Testis (tissue), 2 donors: Measurements from ENCODE around the gene PTEN.
A peak's percentile ranks its signal among the peaks of the same experiment; 100 is the strongest.

ENCODE experiments used
- POLR2A ChIP-seq: fragments of 450-650 bp; IDR thresholded peaks from one replicate; pipeline ENCODE4 v1.6.1; 2017; ENCODE audit warnings: antibody characterized with exemption, mild to moderate bottlenecking, moderate library complexity
- TF ChIP-seq, protein P1 (sequence below), 3 experiments: fragments of 450-650 bp in 2 of 3; fragments of 200-600 bp in 1 of 3; sonication (generic) in 1 of 3; IDR thresholded peaks; one replicate each; pipeline ENCODE4 v1.5.1; 2016 to 2019; ENCODE audit warnings: antibody characterized with exemption in 3 of 3, mild to moderate bottlenecking in 2 of 3, moderate library complexity in 1 of 3

GRCh38 chr10:87850742-87851205, 12.7 kb upstream of the PTEN start:
- TF ChIP-seq, protein P1, sequence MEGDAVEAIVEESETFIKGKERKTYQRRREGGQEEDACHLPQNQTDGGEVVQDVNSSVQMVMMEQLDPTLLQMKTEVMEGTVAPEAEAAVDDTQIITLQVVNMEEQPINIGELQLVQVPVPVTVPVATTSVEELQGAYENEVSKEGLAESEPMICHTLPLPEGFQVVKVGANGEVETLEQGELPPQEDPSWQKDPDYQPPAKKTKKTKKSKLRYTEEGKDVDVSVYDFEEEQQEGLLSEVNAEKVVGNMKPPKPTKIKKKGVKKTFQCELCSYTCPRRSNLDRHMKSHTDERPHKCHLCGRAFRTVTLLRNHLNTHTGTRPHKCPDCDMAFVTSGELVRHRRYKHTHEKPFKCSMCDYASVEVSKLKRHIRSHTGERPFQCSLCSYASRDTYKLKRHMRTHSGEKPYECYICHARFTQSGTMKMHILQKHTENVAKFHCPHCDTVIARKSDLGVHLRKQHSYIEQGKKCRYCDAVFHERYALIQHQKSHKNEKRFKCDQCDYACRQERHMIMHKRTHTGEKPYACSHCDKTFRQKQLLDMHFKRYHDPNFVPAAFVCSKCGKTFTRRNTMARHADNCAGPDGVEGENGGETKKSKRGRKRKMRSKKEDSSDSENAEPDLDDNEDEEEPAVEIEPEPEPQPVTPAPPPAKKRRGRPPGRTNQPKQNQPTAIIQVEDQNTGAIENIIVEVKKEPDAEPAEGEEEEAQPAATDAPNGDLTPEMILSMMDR (IDR thresholded peaks at IDR 0.05), result peak; percentile 37 to 47 (median 40)
- no peak for TF ChIP-seq POLR2A
